Measurements from ENCODE around the gene GSE1. TPM values are rescaled to one million over a fixed set of nuclear protein-coding genes. Genes with fewer than 3 reads are reported as not detected.

Gene GSE1
- total RNA-seq, 1 experiment from 2014 or later, result 38.4 TPM

DNA sequence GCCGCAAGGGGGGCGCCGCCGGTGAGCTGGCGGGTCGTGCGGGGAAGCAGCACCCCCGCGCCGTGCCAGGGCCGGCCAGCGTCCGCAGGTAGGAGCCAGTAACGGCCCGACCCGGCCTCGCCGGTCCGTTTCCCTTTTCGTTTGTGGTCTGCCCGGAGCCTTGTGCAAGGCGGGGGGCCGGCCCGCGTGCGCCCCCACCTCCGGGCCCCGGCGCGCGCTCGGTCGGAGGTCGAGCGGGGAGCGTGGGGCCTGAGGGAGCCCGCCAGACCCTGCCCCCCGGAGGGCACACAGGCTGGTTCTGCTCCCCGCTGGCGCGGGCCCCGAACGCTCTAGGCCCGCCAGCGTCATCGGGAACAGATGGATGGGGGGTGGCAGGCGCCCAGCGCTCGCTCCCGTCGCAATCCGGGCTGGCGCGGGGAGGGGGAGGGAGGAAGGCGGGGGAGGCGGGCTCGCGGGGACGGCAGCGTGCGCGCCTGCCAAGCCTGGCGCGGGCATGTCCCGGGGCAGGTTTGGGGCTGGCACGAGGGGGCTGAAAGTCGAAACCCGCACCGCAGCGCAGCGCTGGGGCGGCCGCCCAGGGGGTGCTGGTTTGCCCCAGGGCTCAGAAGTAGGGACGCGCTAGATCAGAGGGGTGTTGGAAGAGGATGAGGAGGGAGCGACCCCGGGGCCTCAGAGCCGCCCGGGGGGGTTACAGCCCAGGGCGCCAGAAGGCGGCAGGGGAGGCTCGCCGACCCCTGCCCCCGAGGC is 1.5 kb upstream of the GSE1 start:
- Histone ChIP-seq H4K20me1 (ENCODE audit: low read length) (peaks cover 14% of the 10 kb centered on the region), H3K9me3 (ENCODE audit: low read length) (no peaks in the 10 kb centered on the region), H3K36me3 (ENCODE audit: low read depth, low read length) (peaks cover 3% of the 10 kb centered on the region; the same call in 1 of the 2 replicates), H2AFZ (ENCODE audit: low read length) (no peak overlapping the region), H3K4me1 (ENCODE audit: insufficient read depth, low read length) (peaks cover 33% of the 10 kb centered on the region), H3K9ac (ENCODE audit: low read length) (no peak overlapping the region; the same call in 1 of the 2 replicates), H3K27ac (ENCODE audit: low read length) (no peak overlapping the region), H3K9me2 (replicated peaks; ENCODE audit: low read length) (no peaks in the 10 kb centered on the region), H3F3A (ENCODE audit: low read length, unreplicated experiment) (peaks cover 5% of the 10 kb centered on the region), H3K4me3 (ENCODE audit: low read length) (peak overlapping the region; percentile 72), H3K4me2 (ENCODE audit: low read length) (peak overlapping the region; percentile 86), H3K79me2 (ENCODE audit: low read length) (peaks cover 30% of the 10 kb centered on the region), H3K27me3 (ENCODE audit: low read length) (no peaks in the 10 kb centered on the region)
- CTCF ChIA-PET, result interaction anchor here (0.6 kb wide), 2 partner anchors 97 to 106 kb away, joined by 4 to 9 read pairs; no protein-coding TSS in a partner anchor
- ATAC-seq (peak; percentile 3; the same call in 1 of the 2 replicates), DNase-seq (peak; percentile 74)
- TF ChIP-seq EZH2phosphoT487 (IDR thresholded peaks at IDR 0.05; ENCODE audit: borderline replicate concordance, low read length) (peak; percentile 89), EZH2 (IDR thresholded peaks at IDR 0.05; ENCODE audit: low read length, unreplicated experiment) (no peak)
- intact Hi-C loops (cut with micrococcal nuclease), result loop anchor here (10.0 kb wide), 1 partner anchor 217 kb away; no protein-coding TSS in a partner anchor
- BruUV-seq (replicated peaks), result no TSS peak
- POLR2A ChIA-PET (ENCODE audit: unreplicated experiment), result interaction anchor here (0.6 kb wide), 1 partner anchor 38 kb away, joined by 6 read pairs; no protein-coding TSS in a partner anchor

DNA sequence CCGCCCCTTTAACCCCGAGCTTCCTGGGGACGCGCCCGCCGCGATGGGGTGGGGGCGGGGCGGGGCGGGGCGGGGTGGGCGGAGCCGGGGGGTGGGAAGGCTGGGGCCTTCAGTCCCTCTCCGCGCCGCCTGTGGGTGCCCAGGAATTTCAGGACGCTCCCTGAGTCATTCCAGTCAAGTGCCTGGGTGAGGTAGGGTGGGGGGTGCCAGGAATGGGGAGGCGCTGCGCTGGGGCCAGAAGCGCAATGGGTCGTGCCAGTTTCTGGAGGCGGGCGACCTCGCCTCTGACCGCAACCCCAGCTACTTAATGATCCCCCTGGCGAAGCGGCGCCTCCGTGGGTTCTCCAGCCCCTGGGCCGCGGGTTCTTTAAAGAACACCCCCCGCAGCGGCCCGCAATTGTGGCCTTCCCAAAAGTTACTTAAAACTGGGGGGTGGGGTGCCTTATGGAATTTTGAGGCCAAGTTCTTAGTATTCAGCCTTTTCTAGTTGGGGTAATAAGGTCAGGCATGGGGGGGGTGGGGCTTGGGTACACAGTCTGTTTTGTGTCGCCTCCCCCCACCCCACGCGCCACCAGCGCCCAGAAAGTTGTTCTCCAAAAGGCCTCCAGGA is 826 bp upstream of the GSE1 start:
- Histone ChIP-seq H3K4me2 (ENCODE audit: low read length) (peak overlapping the region; percentile 89), H3K79me2 (ENCODE audit: low read length) (peaks cover 37% of the 10 kb centered on the region), H3K4me3 (ENCODE audit: low read length) (peak overlapping the region; percentile 87), H3K27me3 (ENCODE audit: low read length) (no peaks in the 10 kb centered on the region), H3K9ac (ENCODE audit: low read length) (no peak overlapping the region), H3K9me2 (replicated peaks; ENCODE audit: low read length) (no peaks in the 10 kb centered on the region), H3K4me1 (ENCODE audit: insufficient read depth, low read length) (peaks cover 33% of the 10 kb centered on the region), H3K9me3 (ENCODE audit: low read length) (no peaks in the 10 kb centered on the region), H3F3A (ENCODE audit: low read length, unreplicated experiment) (peaks cover 5% of the 10 kb centered on the region), H4K20me1 (ENCODE audit: low read length) (peaks cover 21% of the 10 kb centered on the region), H3K27ac (ENCODE audit: low read length) (peak overlapping the region; percentile 32), H2AFZ (ENCODE audit: low read length) (0 out of 2 replicates have a peak overlapping the region, but pooled peaks have one; percentile 9), H3K36me3 (ENCODE audit: low read depth, low read length) (peaks cover 3% of the 10 kb centered on the region; the same call in 1 of the 2 replicates)
- ChIA-PET POLR2A (ENCODE audit: unreplicated experiment) (interaction anchor here (0.6 kb wide), 1 partner anchor 37 kb away, joined by 6 read pairs; no protein-coding TSS in a partner anchor), CTCF (interaction anchor here (0.6 to 1.4 kb wide), 4 partner anchors 97 to 507 kb away, joined by 4 to 9 read pairs (median 4); no protein-coding TSS in a partner anchor)
- ATAC-seq, result peak; percentile 39
- DNase-seq, result peak; percentile 88
- TF ChIP-seq CTCF (conservative IDR thresholded peaks at IDR 0.05; ENCODE audit: low read depth, low read length) (no peak), EZH2phosphoT487 (IDR thresholded peaks at IDR 0.05; ENCODE audit: borderline replicate concordance, low read length) (no peak; the same call in 1 of the 2 replicates), EZH2 (IDR thresholded peaks at IDR 0.05; ENCODE audit: low read length, unreplicated experiment) (no peak)
- BruUV-seq (replicated peaks), result TSS peak; percentile 87
- intact Hi-C loops (cut with micrococcal nuclease), result loop anchor here (10.0 kb wide), 1 partner anchor 217 kb away; no protein-coding TSS in a partner anchor

Data from PC-3 (cell line).